Measurements from ENCODE around the gene HCRTR1. TPM values are rescaled to one million over a fixed set of nuclear protein-coding genes. Genes with fewer than 3 reads are reported as not detected.

Gene HCRTR1
- total and polyA plus RNA-seq, 3 donors from 2014 or later: 0.19 to 0.31 TPM; not detected in 1

DNA sequence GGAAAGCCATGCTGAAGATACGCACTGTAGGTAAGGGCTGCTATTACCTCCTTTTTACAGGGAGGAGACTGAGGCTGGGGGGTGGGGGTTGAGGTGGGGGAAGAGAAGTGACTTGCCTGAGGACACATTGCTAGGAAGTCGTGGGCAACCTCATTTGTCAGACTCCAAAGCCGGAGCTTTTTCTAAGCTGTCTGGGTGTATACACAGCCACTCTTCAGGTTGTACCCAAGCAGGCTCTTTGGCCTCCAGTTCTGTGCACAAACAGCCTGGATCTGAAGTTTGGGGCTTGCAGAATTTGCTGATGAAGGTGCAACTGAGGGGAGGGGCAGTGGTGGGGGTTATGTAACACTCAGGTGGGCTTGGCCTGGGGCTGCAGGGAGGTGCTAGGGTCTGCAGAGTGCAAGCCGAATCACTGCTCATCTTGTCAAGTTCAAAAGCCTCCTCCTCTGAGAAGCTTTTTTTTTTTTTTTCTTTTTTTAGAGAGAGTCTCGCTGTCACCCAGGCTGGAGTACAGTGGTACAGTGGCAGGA, 24.3 kb upstream of the HCRTR1 start:
- no peak overlapping the region for H3K27ac ChIP-seq
- H3K27me3 ChIP-seq: no peaks in the 10 kb centered on the region
- intact Hi-C loops (cut with DNase I; ENCODE audit: low total_unique reads): no loop called here
- 89 to 93% methylated on average over 5 of the region's 5 CpGs for WGBS, 2 donors
- H3K4me1 ChIP-seq: peaks cover 9% of the 10 kb centered on the region
- H3K4me3 ChIP-seq: no peak overlapping the region
- TF ChIP-seq POLR2A (IDR thresholded peaks at IDR 0.05) (no peak), CTCF (IDR thresholded peaks at IDR 0.05) (no peak)
- no peak for DNase-seq
- no peaks in the 10 kb centered on the region for H3K9me3 ChIP-seq
- H3K36me3 ChIP-seq (ENCODE audit: low read depth, missing control alignments): no peaks in the 10 kb centered on the region

GRCh38 chr1:31593770-31594632, 23.5 kb upstream of the HCRTR1 start:
- Histone ChIP-seq H3K4me3 (no peak overlapping the region), H3K27me3 (no peaks in the 10 kb centered on the region), H3K9me3 (no peaks in the 10 kb centered on the region), H3K4me1 (peaks cover 1% of the 10 kb centered on the region), H3K36me3 (ENCODE audit: low read depth, missing control alignments) (no peaks in the 10 kb centered on the region), H3K27ac (no peak overlapping the region)
- 38 to 40% methylated on average over 10 of the region's 10 CpGs for WGBS, 2 donors
- TF ChIP-seq POLR2A (IDR thresholded peaks at IDR 0.05) (no peak), CTCF (IDR thresholded peaks at IDR 0.05) (peak; percentile 83 to 92 (median 87))
- peak; percentile 91 for DNase-seq
- intact Hi-C loops (cut with DNase I; ENCODE audit: low total_unique reads): no loop called here

DNA sequence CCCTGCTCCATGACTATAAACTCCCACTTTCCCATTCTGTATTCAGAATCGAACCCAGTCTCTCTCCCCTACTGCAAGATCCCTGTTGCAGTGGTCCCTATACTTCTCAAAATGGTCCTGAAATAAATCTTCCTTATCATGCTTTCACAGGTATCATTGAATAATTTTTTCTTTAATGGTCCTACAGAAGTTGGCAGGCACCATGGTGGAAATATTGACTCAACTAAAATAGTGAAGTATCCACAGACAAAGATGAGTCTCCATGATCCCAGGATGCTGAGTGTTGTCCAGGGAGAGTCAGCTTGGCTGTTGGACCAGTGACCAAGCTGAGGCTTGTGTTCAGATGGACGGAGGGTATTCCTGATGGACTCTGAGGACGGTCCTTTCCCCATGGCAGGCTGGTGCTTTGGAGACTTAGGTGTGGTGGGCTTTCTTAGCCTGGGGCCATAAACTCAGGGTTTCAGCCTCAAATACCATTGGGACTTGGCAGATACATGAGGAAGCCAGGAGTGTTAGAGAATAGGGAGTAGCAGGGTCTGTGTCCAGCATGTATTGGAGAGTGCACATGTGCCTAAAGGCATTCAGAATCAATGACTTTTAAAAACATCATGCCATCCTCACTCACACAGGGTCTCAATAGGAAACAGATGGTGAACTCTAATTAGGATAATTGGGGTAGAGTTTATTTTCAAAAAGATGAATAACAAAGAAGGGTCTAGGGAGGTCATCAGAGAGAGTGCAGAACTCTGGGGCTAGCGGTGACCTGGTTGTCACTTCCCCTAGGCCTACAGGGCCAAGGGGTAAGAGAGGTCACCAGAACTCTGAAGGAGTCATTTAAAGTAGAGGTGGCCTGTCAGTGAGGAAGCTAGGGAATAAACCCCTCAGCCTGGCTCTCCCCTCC, 21.4 kb upstream of the HCRTR1 start:
- no peak overlapping the region for H3K4me3 ChIP-seq
- no peaks in the 10 kb centered on the region for H3K9me3 ChIP-seq
- DNase-seq: no peak
- WGBS, 2 donors: 93 to 98% methylated on average over 4 of the region's 4 CpGs
- no peak overlapping the region for H3K27ac ChIP-seq
- H3K27me3 ChIP-seq: no peaks in the 10 kb centered on the region
- intact Hi-C loops (cut with DNase I; ENCODE audit: low total_unique reads): no loop called here
- H3K36me3 ChIP-seq (ENCODE audit: low read depth, missing control alignments): no peaks in the 10 kb centered on the region
- TF ChIP-seq CTCF (IDR thresholded peaks at IDR 0.05): no peak
- no peak for TF ChIP-seq POLR2A (IDR thresholded peaks at IDR 0.05)
- H3K4me1 ChIP-seq: no peaks in the 10 kb centered on the region

DNA sequence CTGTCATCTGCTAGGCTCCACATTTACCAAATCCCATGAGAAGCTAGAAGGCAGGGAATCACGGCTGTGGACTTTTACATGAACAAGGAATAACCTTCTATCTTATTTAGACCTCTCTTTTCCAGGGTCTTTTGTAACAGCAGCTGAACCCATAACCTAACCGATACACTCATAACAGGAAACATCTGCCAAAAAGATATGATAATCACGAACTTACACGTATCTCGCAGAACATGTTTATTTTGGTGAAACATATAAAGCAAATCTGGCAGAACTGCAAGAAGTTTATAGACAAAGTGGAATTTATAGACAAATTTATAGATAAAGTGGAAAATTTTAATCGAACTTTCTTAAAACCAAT, 20.8 kb upstream of the HCRTR1 start:
- 67 to 74% methylated on average over 6 of the region's 6 CpGs for WGBS, 2 donors

More for the DNA sequence above, 20.8 kb upstream of the HCRTR1 start:
- DNase-seq: no peak
- H3K27ac ChIP-seq: no peak overlapping the region
- H3K4me1 ChIP-seq: no peaks in the 10 kb centered on the region
- no peaks in the 10 kb centered on the region for H3K27me3 ChIP-seq
- TF ChIP-seq CTCF (IDR thresholded peaks at IDR 0.05) (no peak), POLR2A (IDR thresholded peaks at IDR 0.05) (no peak)
- no peaks in the 10 kb centered on the region for H3K36me3 ChIP-seq (ENCODE audit: low read depth, missing control alignments)
- no peaks in the 10 kb centered on the region for H3K9me3 ChIP-seq
- intact Hi-C loops (cut with DNase I; ENCODE audit: low total_unique reads): no loop called here
- H3K4me3 ChIP-seq: no peak overlapping the region
